OCI-LY1 (cell line): Measurements from ENCODE around the gene TMEM266.

ENCODE experiments used
- H2AFZ ChIP-seq: fragments of 200-600 bp; sonication (generic), shearing (Covaris generic); 2 replicates; pipeline ENCODE4 v1.6.0; 2014; ENCODE audit warnings: antibody characterized with exemption, mild to moderate bottlenecking, low read length
- H3F3A ChIP-seq: fragments of 200-600 bp; sonication (generic), shearing (Covaris generic); 2 replicates; pipeline ENCODE4 v1.6.0; 2014; ENCODE audit warnings: mild to moderate bottlenecking, antibody characterized with exemption, low read length, moderate library complexity; ENCODE audit not compliant: insufficient read depth
- H3K27ac ChIP-seq: fragments of 200-600 bp; sonication (generic); 2 replicates; pipeline ENCODE4 v1.5.1; 2014; ENCODE audit warnings: low read length, mixed run types, mild to moderate bottlenecking, low read depth; ENCODE audit not compliant: poor library complexity, severe bottlenecking
- H3K27me3 ChIP-seq: fragments of 200-600 bp; sonication (generic); 2 replicates; pipeline ENCODE4 v1.6.0; 2014; ENCODE audit warnings: antibody characterized with exemption, mild to moderate bottlenecking, low read length, moderate library complexity; ENCODE audit not compliant: insufficient read depth
- H3K36me3 ChIP-seq: fragments of 200-600 bp; sonication (generic); 2 replicates; pipeline ENCODE4 v1.6.1; 2014; ENCODE audit warnings: mild to moderate bottlenecking, antibody characterized with exemption, low read length, moderate library complexity, mixed read lengths; ENCODE audit not compliant: insufficient read depth
- H3K4me1 ChIP-seq: fragments of 200-600 bp; sonication (generic); 2 replicates; pipeline ENCODE4 v1.5.1; 2014; ENCODE audit warnings: mild to moderate bottlenecking, low read length, moderate library complexity; ENCODE audit not compliant: insufficient read depth, severe bottlenecking
- H3K4me2 ChIP-seq: fragments of 200-600 bp; sonication (generic), shearing (Covaris generic); 2 replicates; pipeline ENCODE4 v1.6.1; 2014; ENCODE audit warnings: low read length
- H3K4me3 ChIP-seq: fragments of 200-600 bp; sonication (generic); 2 replicates; pipeline ENCODE4 v1.5.1; 2014; ENCODE audit warnings: low read length, low read depth, mild to moderate bottlenecking, mixed read lengths; ENCODE audit not compliant: poor library complexity, severe bottlenecking
- H3K79me2 ChIP-seq: fragments of 200-600 bp; shearing (Covaris generic); 2 replicates; pipeline ENCODE4 v1.6.1; 2016; ENCODE audit warnings: mixed run types, low read length, mixed read lengths; ENCODE audit not compliant: insufficient read depth
- H3K9ac ChIP-seq: fragments of 200-600 bp; sonication (generic), shearing (Covaris generic); 2 replicates; pipeline ENCODE4 v1.6.1; 2014; ENCODE audit warnings: mild to moderate bottlenecking, low read length, mixed read lengths
- H3K9me2 ChIP-seq: fragments of 200-600 bp; sonication (generic), shearing (Covaris generic); 2 replicates; pipeline ENCODE4 v1.6.1; 2014; ENCODE audit warnings: low read depth, mild to moderate bottlenecking, low read length, mixed read lengths
- H3K9me3 ChIP-seq: fragments of 200-600 bp; shearing (Covaris generic); 2 replicates; pipeline ENCODE4 v1.6.1; 2014; ENCODE audit warnings: low read length, mixed read lengths
- H4K20me1 ChIP-seq: fragments of 200-600 bp; sonication (generic), shearing (Covaris generic); 2 replicates; pipeline ENCODE4 v1.6.0; 2016; ENCODE audit warnings: mild to moderate bottlenecking, low read length; ENCODE audit not compliant: insufficient read depth
- CTCF ChIP-seq: fragments of 200-600 bp; sonication (generic), shearing (Covaris generic); IDR thresholded peaks from 2 replicates; pipeline ENCODE4 v1.5.1; 2017; ENCODE audit warnings: mild to moderate bottlenecking, antibody characterized with exemption, low read length, moderate library complexity, mixed read lengths
- EZH2 ChIP-seq: fragments of 200-600 bp; sonication (generic), shearing (Covaris generic); IDR thresholded peaks from 2 replicates; pipeline ENCODE4 v1.8.0; 2017; ENCODE audit warnings: borderline replicate concordance, mixed run types, mild to moderate bottlenecking, antibody characterized with exemption, low read length, moderate library complexity, mixed read lengths

Gene TMEM266

DNA sequence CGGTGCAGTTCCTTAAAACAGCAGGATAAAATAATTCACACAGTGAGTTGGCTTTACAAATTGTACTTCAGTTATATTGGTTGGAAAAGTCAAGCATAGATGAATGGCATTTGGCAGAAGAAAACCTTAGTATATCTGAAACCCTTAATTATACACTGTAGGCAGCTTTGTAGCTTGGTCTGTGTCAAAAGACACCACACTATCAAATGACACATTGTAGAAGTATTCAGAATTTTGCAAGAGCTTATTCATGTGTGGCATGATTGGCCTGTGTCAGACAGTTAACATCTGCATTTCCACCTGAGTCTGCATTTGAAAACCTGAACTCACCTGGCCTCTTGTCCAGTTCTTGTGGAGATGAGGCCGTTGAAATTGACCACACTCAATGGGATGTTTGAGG, 13.8 kb downstream of the TMEM266 start:
- Histone ChIP-seq H3K4me3 (no peak overlapping the region), H3K27ac (no peak overlapping the region), H3F3A (no peaks in the 10 kb centered on the region), H3K4me1 (no peaks in the 10 kb centered on the region), H3K79me2 (no peaks in the 10 kb centered on the region), H3K9me3 (no peaks in the 10 kb centered on the region), H3K9me2 (no peaks in the 10 kb centered on the region), H4K20me1 (no peaks in the 10 kb centered on the region), H3K36me3 (no peaks in the 10 kb centered on the region), H3K9ac (no peak overlapping the region), H2AFZ (no peak overlapping the region), H3K4me2 (no peak overlapping the region), H3K27me3 (no peaks in the 10 kb centered on the region)
- TF ChIP-seq EZH2 (no peak), CTCF (no peak)

- no peaks in the 10 kb centered on the region for H3K9me2 ChIP-seq
- H3K9me3 ChIP-seq, result no peaks in the 10 kb centered on the region
- no peak overlapping the region for H3K9ac ChIP-seq
- H3K4me1 ChIP-seq, result no peaks in the 10 kb centered on the region
- no peak overlapping the region for H2AFZ ChIP-seq
- no peaks in the 10 kb centered on the region for H4K20me1 ChIP-seq
- no peaks in the 10 kb centered on the region for H3K36me3 ChIP-seq
- no peaks in the 10 kb centered on the region for H3K27me3 ChIP-seq
- no peaks in the 10 kb centered on the region for H3K79me2 ChIP-seq
- no peak overlapping the region for H3K4me2 ChIP-seq
- H3F3A ChIP-seq, result no peaks in the 10 kb centered on the region
- no peak overlapping the region for H3K27ac ChIP-seq
- no peak overlapping the region for H3K4me3 ChIP-seq
- TF ChIP-seq CTCF (no peak), EZH2 (no peak)
These were observed 15.3 kb downstream of the TMEM266 start for GRCh38 chr15:76075046-76075445.

GRCh38 chr15:76078285-76078877, 18.6 kb downstream of the TMEM266 start:
- H3F3A ChIP-seq, result no peaks in the 10 kb centered on the region
- no peaks in the 10 kb centered on the region for H4K20me1 ChIP-seq
- no peak overlapping the region for H3K4me3 ChIP-seq
- H3K36me3 ChIP-seq, result no peaks in the 10 kb centered on the region
- no peak overlapping the region for H3K9ac ChIP-seq
- no peaks in the 10 kb centered on the region for H3K27me3 ChIP-seq
- no peak overlapping the region for H2AFZ ChIP-seq
- no peaks in the 10 kb centered on the region for H3K9me3 ChIP-seq
- no peaks in the 10 kb centered on the region for H3K79me2 ChIP-seq
- TF ChIP-seq EZH2, result no peak
- no peak for TF ChIP-seq CTCF
- no peaks in the 10 kb centered on the region for H3K4me1 ChIP-seq
- H3K27ac ChIP-seq, result no peak overlapping the region
- no peaks in the 10 kb centered on the region for H3K9me2 ChIP-seq
- H3K4me2 ChIP-seq, result no peak overlapping the region
